ENCODE data around the gene TRIM67. TPM values are rescaled to one million over a fixed set of nuclear protein-coding genes. Genes with fewer than 3 reads are reported as not detected.

Gene TRIM67
- total and polyA plus RNA-seq, 9 of the 15 experiments (the other 6 are each of a cell fraction or from before 2014, with no cell fraction given) = 0.04 to 0.60 (median 0.31) TPM

- TF ChIP-seq, protein P1, sequence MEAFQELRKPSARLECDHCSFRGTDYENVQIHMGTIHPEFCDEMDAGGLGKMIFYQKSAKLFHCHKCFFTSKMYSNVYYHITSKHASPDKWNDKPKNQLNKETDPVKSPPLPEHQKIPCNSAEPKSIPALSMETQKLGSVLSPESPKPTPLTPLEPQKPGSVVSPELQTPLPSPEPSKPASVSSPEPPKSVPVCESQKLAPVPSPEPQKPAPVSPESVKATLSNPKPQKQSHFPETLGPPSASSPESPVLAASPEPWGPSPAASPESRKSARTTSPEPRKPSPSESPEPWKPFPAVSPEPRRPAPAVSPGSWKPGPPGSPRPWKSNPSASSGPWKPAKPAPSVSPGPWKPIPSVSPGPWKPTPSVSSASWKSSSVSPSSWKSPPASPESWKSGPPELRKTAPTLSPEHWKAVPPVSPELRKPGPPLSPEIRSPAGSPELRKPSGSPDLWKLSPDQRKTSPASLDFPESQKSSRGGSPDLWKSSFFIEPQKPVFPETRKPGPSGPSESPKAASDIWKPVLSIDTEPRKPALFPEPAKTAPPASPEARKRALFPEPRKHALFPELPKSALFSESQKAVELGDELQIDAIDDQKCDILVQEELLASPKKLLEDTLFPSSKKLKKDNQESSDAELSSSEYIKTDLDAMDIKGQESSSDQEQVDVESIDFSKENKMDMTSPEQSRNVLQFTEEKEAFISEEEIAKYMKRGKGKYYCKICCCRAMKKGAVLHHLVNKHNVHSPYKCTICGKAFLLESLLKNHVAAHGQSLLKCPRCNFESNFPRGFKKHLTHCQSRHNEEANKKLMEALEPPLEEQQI (IDR thresholded peaks at IDR 0.05) = no peak
- TF ChIP-seq MTF1 (CRISPR knock-in tag; IDR thresholded peaks at IDR 0.05; ENCODE audit: borderline replicate concordance) (no peak), CSDE1 (IDR thresholded peaks at IDR 0.05) (no peak), CREBBP (IDR thresholded peaks at IDR 0.05; ENCODE audit: low read depth, low read length) (no peak), ZNF707 (CRISPR knock-in tag; conservative IDR thresholded peaks at IDR 0.05) (no peak), TAF7 (tag; IDR thresholded peaks at IDR 0.05) (no peak), NCOA6 (IDR thresholded peaks at IDR 0.05) (no peak), CBFB (CRISPR knock-in tag; IDR thresholded peaks at IDR 0.05) (peak; percentile 76; the same call in 1 of the 2 replicates), TBP (optimal IDR thresholded peaks at IDR 0.05; ENCODE audit: low read depth, low read length) (no peak), FUS (optimal IDR thresholded peaks at IDR 0.05; ENCODE audit: low read depth, low read length) (no peak), SNAPC5 (CRISPR knock-in tag; IDR thresholded peaks at IDR 0.05) (no peak), GABPA (tag; conservative IDR thresholded peaks at IDR 0.05; ENCODE audit: low read depth) (0 out of 2 replicates have a peak, but pooled peaks have one; percentile 18), SMARCA4 (IDR thresholded peaks at IDR 0.05) (no peak), SP1 (CRISPR knock-in tag; IDR thresholded peaks at IDR 0.05) (no peak; the same call in 1 of the 2 replicates), ZNF184 (CRISPR knock-in tag; IDR thresholded peaks at IDR 0.05) (no peak), ARHGAP35 (IDR thresholded peaks at IDR 0.05; ENCODE audit: partially characterized antibody) (no peak), CEBPG (CRISPR knock-in tag; IDR thresholded peaks at IDR 0.05) (no peak), CEBPG (tag; conservative IDR thresholded peaks at IDR 0.05 in 1 of 2, IDR thresholded peaks at IDR 0.05 in 1 of 2) (no peak), E2F3 (CRISPR knock-in tag; IDR thresholded peaks at IDR 0.05) (no peak), UBTF (IDR thresholded peaks at IDR 0.05; ENCODE audit: borderline replicate concordance in 1 of 2, low read depth in 2 of 2, low read length in 2 of 2) (0 out of 4 replicates have a peak, but pooled peaks of 1 of the 2 experiments have one; percentile 23), MAFG (tag; conservative IDR thresholded peaks at IDR 0.05) (no peak), KHSRP (IDR thresholded peaks at IDR 0.05) (no peak), SIRT6 (IDR thresholded peaks at IDR 0.05; ENCODE audit: low read depth, low read length) (no peak), CHCHD3 (CRISPR knock-in tag; IDR thresholded peaks at IDR 0.05) (no peak)
- TF ChIP-seq, protein P2, sequence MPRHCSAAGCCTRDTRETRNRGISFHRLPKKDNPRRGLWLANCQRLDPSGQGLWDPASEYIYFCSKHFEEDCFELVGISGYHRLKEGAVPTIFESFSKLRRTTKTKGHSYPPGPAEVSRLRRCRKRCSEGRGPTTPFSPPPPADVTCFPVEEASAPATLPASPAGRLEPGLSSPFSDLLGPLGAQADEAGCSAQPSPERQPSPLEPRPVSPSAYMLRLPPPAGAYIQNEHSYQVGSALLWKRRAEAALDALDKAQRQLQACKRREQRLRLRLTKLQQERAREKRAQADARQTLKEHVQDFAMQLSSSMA (CRISPR knock-in tag; IDR thresholded peaks at IDR 0.05) = 0 out of 2 replicates have a peak, but pooled peaks have one; percentile 14
Measured at GRCh38 chr1:231201375-231201978, 39.6 kb downstream of the TRIM67 start (continued).

Measured in K562 (cell line).